MM.1S (cell line): ENCODE measurements around the gene PRPF19.

Source experiments
- CTCF ChIP-seq: fragments of 300-600 bp; sonication (generic); IDR thresholded peaks from 2 replicates; pipeline ENCODE4 v1.5.1; 2016; ENCODE audit warnings: antibody characterized with exemption, low read length, mixed read lengths
- EZH2 ChIP-seq: fragments of 300-600 bp; sonication (generic); optimal IDR thresholded peaks from 2 replicates; pipeline ENCODE3; 2017; ENCODE audit warnings: low read depth, mild to moderate bottlenecking, antibody characterized with exemption, low read length, mixed read lengths

GRCh38 chr11:60934790-60935605 is 28.6 kb upstream of the PRPF19 start:
- no peak for TF ChIP-seq CTCF
- TF ChIP-seq EZH2: no peak
